IPS-NIHi11 (cell line): ENCODE results near the gene CDK1.

Experiments used
- DNase-seq: peaks from one replicate; pipeline ENCODE4 v3.0.0; 2012; ENCODE audit warnings: mixed read lengths, low spot score

CDK1 gene

GRCh38 chr10:60778214-60778970 is at the start of gene CDK1:
CDK1 (plus strand) TSS chr10:60778478; CDS start chr10:60780166, 1,688 bp downstream.
- DNase-seq, result peak; percentile 96

- DNase-seq, result no peak
Measured at GRCh38 chr10:60729106-60729505, 49.2 kb upstream of the CDK1 start.

GRCh38 chr10:60731134-60731885 is 47.0 kb upstream of the CDK1 start:
- no peak for DNase-seq

DNA sequence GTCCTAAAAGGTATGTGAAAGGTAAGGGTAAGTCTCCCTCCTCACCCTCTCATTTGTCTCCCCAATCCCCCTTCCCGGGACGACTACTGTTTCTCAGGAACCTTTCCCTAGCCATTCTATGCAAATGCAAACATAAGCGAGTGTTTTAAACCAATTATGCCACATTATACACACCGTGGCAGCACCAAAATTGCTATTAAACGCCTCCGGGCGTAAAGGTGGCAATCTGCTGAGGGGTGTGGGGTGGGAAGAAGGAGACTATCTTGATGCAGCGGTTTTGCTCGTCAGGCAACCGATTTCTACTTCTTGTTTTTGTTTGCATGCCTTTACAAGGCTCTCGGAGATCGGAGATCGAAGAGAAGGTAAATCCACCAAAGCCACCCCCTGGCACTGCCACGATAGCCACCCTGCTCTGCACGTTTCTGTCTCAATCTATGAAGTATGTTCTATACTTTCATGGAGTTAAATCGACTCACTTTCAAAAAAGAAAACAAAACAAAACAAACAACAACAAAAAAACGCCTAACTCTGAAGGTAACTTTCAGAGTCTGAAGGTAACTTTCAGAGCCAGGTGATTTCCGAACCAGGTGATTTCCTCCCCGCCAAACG is 46.0 kb upstream of the CDK1 start:
- DNase-seq, result peak; percentile 17

DNA sequence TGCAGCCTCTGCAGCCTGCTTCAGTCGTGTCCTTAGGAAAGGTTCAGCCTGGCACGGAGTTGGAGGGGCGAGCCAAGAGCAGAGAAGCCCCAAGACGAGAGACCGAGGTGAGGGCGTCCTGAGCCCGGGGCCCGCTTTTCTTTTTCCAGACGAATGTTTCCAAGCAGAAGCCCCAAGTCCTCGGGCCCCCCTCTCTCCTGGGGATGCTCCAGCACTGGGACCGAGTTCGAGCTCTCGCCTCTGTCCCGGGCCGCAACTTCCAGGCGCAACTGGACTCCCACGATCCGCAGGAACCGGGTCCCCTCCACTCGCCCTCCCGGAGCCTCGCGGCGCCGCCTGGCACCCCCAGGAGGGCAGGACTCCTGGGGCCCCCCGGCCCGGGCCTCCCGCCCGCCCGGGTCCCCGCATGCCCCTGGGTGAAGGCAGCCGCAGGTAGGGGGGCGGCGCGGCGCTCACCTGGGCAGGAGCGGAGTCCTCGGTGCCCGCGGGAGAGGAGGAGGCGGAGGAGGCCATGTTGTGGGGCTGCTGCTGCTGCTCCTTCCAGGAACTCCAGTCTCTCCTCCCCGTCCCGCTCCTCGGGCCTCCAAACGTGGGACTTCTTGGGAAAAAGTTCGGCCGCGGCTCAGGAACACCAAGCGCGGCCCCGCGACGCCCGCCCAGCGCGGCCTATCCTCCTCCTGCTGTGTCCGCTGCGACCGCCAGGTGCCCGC is 45.3 kb upstream of the CDK1 start:
- DNase-seq, result peak; percentile 17

GRCh38 chr10:60733517-60733822 is 44.8 kb upstream of the CDK1 start:
- DNase-seq, result peak; percentile 89

DNA sequence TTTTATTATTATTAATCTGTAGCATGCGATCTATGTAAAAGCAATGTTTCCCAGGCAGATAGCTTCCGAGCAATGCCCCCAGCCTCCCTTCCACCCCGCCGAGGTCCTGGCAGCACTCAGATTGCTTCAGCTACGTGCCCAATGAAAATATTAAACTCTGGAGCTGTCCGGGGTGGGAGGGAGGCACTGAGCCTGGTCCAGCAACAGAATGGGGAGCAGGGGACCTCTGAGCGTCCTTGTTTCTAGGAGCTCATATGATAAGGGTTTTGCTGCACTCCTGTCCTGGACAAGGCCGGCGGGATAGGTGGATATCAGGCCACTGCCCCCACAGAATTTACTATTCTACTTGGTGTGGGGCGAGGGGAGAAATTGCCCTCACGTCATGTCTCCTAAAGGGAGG is 44.5 kb upstream of the CDK1 start:
- no peak for DNase-seq

DNA sequence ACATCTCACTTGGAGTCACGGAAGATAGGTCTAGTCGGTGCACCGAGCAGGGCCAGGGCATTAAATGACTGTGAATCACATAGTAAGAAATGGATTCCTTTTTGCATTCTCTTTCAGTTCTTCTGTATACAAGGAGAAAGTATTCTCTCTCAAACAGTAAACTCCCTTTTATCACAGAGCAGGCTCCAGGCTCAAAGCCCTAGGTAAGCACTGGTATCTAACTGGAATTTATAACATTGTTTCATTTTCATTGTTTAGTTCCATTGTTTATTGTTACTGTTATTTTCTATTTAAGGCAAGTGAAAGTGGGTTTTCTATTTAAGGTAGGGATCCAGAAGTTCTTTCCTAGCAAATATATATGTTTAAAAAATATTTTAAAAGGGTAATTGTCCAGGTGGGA is 44.1 kb upstream of the CDK1 start:
- DNase-seq, result no peak

- peak; percentile 30 for DNase-seq
Measured at GRCh38 chr10:60735244-60735643, 43.0 kb upstream of the CDK1 start.

GRCh38 chr10:60737242-60737641 is 41.0 kb upstream of the CDK1 start:
- no peak for DNase-seq

DNA sequence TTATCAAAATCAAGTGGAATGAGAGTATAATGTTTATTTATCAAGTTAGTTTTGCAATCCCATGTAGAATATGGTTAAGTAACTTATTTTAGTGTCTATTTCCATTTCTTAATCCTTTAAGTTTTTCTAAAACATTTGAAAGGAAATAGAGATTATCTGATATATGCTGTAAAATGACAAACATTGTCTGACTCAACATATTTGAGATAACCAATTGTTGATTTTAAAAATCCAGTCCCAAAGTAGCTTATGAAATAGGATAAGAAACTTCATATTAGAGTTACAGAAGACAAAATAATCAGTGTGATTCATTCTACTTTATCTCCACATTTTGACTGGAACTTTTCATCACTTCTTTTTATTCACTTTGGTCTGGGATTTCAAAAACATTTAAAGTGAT is 38.7 kb upstream of the CDK1 start:
- no peak for DNase-seq

- no peak for DNase-seq
Measured at GRCh38 chr10:60742512-60742911, 35.8 kb upstream of the CDK1 start.

DNA sequence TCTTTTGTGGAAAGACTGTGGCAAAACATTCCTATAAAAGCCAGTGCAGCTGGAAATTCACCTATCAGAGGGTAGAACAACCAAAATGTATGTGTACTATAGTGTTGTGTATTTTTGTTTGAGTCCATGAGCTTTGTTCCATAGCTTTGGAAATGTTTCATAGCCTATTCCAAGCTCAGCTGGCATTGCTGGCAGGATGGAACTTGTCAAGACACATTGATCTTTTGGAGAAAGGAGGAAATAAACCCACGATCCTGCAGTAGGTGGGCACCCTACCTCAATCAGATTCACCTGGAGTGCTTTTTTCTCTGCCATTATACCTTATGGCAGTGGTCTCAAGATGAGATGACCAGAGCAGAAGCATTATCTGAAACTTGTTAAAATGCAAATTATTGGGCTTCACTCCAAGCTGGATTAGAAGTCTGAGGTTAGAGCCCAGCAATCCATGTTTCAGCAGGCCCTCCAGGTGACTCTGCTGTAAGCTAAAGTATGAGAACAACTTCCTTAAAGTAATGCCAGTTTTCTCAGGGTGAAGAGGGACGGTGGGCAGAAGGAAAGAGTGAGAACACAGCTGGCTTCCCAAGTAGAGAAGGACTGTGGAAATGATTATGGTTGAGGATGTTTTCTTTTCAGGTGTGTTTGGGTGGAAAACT is 30.3 kb upstream of the CDK1 start:
- no peak for DNase-seq

DNA sequence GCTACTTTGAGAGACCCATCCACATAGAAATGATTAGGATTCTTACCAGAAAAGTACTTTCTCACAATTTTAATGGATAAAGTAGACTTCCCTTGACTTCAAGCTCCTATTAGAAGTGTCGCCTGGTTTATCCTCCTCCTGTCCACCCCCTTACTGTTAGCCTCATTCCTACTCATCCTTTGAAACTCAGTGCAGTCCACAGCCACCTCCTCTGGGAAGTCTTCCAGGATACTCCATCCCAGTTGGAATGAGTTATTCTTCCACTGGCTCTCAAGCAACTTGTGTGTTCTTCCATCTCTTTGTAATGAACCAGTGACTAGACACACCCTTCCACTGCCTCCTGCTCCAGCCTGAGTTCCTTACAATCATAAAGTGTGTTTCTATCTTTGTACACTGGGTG is 25.1 kb upstream of the CDK1 start:
- no peak for DNase-seq

- no peak for DNase-seq
Measured at GRCh38 chr10:60753817-60754216, 24.5 kb upstream of the CDK1 start.

DNA sequence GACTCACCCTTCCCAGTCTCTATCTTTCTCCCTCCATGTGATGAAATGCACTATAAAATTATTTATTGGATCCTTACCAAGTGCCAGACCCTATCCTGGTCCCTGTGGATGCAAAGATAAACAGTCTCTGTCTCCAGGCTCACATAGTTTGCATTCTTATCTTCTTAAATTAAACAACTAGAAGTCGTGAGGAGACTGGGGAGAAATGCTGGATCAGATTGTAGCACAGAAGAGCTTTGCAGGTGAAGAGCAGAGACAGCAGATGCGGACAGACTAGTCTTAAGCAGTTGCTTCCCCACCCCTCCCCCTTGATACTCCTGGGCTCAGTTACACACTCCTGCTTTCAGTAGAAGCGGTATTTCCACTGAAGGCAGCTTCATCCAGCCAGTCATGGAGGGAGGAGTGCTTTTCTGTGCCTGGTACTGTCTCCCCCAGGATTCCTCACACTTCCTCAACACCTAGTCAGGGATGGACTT is 20.8 kb upstream of the CDK1 start:
- DNase-seq, result peak; percentile 12

GRCh38 chr10:60759181-60759580 is 19.1 kb upstream of the CDK1 start:
- no peak for DNase-seq

DNA sequence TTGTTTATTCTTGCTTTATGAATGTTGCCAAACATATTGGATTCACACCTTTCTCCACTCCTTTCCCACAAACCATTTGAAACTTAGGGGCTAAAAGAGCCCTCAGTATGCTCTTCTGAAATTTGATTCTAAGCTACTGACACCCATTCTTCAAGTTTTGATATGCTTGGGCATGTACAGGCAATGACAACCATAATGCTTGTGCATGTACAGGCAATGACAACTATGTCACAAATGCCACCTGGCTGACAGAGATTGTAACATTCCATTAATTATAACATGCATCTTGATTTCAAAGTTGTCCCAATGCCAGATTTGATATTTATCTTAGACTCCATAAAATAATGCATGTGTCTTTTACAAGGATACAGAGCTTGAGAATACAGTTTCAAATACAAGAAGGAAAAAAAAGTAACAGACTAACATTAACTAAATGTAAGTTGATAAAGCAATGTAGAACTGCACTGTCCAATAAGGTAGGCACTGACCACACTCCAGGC is 17.5 kb upstream of the CDK1 start:
- no peak for DNase-seq

GRCh38 chr10:60762554-60762953 is 15.7 kb upstream of the CDK1 start:
- peak; percentile 20 for DNase-seq

GRCh38 chr10:60767424-60767823 is 10.9 kb upstream of the CDK1 start:
- DNase-seq, result no peak

DNA sequence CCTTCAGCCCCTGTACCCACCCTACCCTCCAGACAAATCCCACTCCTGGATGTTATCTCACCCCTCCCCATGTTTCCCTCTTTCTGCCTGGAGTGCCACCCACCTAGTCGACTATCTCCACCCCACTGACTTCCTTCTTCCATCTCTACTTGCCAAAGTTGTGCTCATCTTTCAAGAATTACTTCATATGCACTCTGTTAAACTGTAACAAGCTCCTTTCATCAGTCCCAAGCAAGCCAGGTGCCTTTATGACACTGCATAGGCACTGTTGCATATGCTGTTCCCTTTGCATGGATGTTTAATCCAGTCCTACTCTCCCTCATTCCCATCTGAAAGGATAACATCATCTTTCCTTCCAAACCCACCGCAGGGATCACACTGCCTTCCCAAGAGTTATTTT is 8.9 kb upstream of the CDK1 start:
- DNase-seq, result no peak

DNA sequence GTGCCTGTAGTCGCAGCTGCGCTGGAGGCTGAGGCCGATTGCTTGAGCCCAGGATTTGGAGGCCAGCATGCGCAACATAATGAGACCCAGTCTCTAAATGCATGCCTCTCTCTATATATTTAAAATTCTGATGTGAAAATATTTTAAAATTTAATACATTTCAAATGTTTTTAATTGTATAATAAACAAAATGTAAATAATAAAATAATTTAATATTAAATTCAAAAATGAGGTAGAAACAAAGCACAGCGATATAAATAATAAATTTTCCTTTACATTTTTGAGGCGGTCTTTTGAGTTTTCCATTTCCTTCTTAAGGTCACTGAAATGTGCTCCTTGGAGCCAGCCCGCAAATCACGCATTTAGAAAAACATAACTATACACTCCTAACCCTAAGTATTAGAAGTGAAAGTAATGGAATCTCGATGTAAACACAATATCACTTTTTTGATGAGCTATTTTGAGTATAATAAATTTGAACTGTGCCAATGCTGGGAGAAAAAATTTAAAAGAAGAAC is 523 bp upstream of the CDK1 start:
- DNase-seq, result no peak
